Gastroesophageal sphincter (tissue), 3 donors: Measurements from ENCODE around the gene TGFB1I1.

Experiments
- POLR2A ChIP-seq, 2 donors: fragments of 450-650 bp; IDR thresholded peaks; one replicate each; pipeline ENCODE4 v1.6.1; 2017; ENCODE audit warnings: antibody characterized with exemption in 2 of 2, mild to moderate bottlenecking in 2 of 2, moderate library complexity in 1 of 2
- POLR2AphosphoS5 ChIP-seq: sonication (generic); formaldehyde crosslinking; IDR thresholded peaks from one replicate; pipeline ENCODE4 v1.6.1; 2017; ENCODE audit warnings: antibody characterized with exemption
- TF ChIP-seq, protein P1 (sequence below), 4 experiments: fragments of 200-600 bp in 2 of 4; fragments of 450-650 bp in 2 of 4; sonication (generic) in 1 of 4; IDR thresholded peaks; one replicate each; pipeline ENCODE4 v1.5.1; 2017 to 2019; ENCODE audit warnings: antibody characterized with exemption in 4 of 4, mild to moderate bottlenecking in 2 of 4, moderate library complexity in 2 of 4

DNA sequence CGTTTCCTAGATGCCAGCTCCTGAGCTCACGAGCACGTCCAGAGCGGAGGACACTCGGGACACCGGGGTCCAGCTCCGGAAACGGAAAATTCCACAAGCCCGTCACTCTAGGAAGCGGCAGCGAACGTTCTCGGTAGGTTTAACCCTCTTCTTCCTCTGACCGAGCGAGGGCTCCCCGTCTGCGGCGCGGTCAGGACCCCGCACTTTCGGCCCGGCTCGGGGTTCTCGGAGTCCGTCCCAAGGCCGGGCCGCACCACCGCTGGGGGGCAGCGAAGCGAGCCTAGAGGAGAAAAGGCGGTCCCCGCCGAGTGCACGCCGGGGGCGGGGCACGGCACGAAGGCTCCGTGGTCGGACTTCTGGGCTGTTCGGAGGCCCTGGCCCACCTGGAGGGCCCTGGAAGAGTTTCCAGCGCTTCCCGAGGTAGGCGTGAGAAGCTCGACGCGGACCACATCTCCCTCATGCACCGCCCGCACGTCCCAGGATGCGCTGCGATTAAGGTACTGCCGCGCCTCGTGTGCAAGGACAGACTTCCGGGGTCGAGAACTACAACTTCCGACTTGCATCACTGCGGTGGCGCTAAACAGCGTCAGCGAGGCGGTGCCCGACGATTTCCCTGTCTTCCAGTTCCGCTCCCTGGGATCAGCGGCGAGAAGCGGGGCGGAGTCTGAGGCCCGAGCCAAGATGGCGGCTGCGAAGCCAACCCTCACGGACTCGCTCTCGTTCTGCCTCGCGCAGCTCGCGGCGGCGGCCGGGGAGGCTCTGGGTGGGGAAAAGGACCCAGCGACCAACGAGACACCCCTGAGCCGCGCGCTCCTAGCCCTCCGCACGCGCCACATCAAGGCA, 12.9 kb upstream of the TGFB1I1 start, which contains the start of gene ARMC5:
- TF ChIP-seq, protein P1, sequence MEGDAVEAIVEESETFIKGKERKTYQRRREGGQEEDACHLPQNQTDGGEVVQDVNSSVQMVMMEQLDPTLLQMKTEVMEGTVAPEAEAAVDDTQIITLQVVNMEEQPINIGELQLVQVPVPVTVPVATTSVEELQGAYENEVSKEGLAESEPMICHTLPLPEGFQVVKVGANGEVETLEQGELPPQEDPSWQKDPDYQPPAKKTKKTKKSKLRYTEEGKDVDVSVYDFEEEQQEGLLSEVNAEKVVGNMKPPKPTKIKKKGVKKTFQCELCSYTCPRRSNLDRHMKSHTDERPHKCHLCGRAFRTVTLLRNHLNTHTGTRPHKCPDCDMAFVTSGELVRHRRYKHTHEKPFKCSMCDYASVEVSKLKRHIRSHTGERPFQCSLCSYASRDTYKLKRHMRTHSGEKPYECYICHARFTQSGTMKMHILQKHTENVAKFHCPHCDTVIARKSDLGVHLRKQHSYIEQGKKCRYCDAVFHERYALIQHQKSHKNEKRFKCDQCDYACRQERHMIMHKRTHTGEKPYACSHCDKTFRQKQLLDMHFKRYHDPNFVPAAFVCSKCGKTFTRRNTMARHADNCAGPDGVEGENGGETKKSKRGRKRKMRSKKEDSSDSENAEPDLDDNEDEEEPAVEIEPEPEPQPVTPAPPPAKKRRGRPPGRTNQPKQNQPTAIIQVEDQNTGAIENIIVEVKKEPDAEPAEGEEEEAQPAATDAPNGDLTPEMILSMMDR (IDR thresholded peaks at IDR 0.05): peak in 3 of 4 experiments; percentile 59 to 87 (median 65)
- peak; percentile 79 to 82 for TF ChIP-seq POLR2A (IDR thresholded peaks at IDR 0.05)
- TF ChIP-seq POLR2AphosphoS5: peak; percentile 86
